Measurements from ENCODE around the gene SAMD8.

DNA sequence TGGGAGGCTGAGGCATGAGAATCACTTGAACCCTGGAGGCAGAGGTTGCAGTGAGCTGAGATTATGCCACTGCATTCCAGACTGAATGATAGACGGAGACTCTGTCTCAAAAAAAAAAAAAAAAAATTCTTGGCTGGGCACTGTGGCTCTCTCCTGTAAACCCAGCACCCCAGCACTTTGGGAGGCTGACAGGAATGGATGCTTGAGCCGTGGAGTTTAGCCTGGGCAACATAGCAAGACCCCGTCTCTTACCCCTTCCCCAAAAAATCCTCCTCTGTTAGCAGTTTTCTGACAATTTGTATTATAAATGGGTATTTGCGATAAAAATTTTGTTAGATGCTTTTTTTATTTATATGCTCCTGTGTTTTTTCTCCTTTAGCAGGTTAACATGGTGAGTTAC, 11.0 kb downstream of the SAMD8 start:
- no peak for TF ChIP-seq EZH2phosphoT487 (IDR thresholded peaks at IDR 0.05; ENCODE audit: low read depth, severe bottlenecking, unreplicated experiment)
- no peak for TF ChIP-seq CTCF (IDR thresholded peaks at IDR 0.05; ENCODE audit: poor library complexity)
